EH (cell line): ENCODE data around the gene HSP90AA1.

Experiments
- DNase-seq: peaks from one replicate; pipeline ENCODE4 v3.0.0-alpha.2; 2015; ENCODE audit warnings: low read depth

Gene HSP90AA1

DNA sequence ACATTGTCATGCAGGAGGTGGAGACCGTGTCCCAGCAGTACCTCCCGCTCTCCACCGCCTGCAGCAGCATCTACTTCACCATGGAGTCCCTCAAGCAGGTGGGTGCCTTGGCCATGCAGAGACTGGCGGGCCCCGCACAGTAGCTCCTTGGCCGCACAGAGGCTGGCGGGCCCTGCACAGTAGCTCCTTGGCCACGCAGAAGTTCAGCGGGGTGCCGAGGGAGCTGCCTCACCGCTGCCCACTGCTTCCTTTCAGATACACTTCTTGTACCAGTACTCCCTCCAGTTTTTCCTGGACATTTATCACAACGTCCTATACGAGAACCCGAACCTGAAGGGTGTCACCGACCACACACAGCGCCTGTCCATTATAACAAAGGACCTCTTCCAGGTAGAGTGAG lies 47.7 kb downstream of the HSP90AA1 start:
- DNase-seq = no peak

- DNase-seq = peak; percentile 48
Observed at GRCh38 chr14:102037686-102038085, 49.2 kb downstream of the HSP90AA1 start.

DNA sequence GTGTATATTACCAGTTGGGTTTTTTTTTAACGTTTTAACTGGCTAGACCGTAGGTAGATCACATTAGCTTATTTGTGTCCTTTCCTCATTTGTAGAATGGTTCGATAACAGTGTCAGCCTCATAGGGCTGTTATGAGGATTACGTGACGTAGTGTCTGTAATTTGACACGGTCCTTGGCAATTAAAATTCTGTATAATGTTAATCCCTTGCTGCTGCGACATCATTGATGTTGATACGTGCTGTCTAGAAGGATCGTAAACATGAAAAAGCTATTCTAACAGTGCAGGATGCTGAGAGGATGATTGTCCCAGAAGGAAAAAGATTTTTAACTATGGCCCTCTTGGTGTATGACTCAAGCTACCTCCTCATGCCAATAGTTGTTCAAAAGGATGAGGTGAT lies 50.9 kb downstream of the HSP90AA1 start:
- no peak for DNase-seq

GRCh38 chr14:102034301-102034700 lies 52.5 kb downstream of the HSP90AA1 start:
- DNase-seq = no peak

DNA sequence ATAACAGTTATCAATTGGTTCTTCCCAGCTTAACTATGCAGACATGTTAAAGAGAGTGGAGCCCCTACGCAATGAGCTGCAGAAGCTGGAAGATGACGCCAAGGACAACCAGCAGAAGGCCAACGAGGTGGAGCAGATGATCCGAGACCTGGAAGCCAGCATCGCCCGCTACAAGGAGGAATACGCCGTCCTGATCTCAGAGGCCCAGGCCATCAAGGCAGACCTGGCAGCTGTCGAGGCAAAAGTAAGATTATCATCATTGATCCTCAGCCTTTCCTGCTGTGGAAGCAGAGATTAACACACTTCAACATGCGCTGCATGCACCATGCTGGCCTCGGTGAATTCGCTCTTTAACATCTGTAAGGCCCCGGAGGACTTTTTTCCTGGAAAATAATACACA lies 53.6 kb downstream of the HSP90AA1 start:
- no peak for DNase-seq
